ENCODE results near the gene SGSH.

DNA sequence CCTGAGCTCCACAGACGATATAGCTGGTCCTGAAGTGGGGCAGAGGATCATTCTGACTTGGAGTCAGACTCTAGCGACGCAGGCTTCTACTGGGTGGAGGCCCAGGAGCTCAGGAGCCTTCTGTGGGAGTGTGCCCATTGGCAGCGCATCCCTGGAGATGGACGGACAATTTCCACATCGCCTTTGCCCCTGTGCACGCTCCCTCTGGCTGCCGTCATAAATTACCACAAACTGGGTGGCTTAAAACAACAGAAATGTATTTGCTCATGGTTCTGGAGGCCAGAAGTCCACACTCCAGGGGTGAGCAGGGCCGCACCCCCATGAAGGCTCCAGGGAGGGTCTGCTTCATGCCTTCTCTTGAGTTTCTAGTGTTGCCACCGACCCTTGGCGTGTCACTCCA, 43.4 kb downstream of the SGSH start:
- TF ChIP-seq, protein P1, sequence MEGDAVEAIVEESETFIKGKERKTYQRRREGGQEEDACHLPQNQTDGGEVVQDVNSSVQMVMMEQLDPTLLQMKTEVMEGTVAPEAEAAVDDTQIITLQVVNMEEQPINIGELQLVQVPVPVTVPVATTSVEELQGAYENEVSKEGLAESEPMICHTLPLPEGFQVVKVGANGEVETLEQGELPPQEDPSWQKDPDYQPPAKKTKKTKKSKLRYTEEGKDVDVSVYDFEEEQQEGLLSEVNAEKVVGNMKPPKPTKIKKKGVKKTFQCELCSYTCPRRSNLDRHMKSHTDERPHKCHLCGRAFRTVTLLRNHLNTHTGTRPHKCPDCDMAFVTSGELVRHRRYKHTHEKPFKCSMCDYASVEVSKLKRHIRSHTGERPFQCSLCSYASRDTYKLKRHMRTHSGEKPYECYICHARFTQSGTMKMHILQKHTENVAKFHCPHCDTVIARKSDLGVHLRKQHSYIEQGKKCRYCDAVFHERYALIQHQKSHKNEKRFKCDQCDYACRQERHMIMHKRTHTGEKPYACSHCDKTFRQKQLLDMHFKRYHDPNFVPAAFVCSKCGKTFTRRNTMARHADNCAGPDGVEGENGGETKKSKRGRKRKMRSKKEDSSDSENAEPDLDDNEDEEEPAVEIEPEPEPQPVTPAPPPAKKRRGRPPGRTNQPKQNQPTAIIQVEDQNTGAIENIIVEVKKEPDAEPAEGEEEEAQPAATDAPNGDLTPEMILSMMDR (conservative IDR thresholded peaks at IDR 0.05), result no peak
- TF ChIP-seq ZFX (IDR thresholded peaks at IDR 0.05), result no peak
